DOHH2 (cell line): ENCODE data around the gene MBP.

Source experiments
- H3F3A ChIP-seq: fragments of 200-600 bp; sonication (generic), shearing (Covaris generic); 2 replicates; pipeline ENCODE4 v1.6.0; 2016; ENCODE audit warnings: antibody characterized with exemption, mild to moderate bottlenecking; ENCODE audit not compliant: control insufficient read depth, insufficient read depth
- H3K27ac ChIP-seq: fragments of 200-600 bp; sonication (generic); 2 replicates; pipeline ENCODE4 v1.5.1; 2014; ENCODE audit warnings: low read depth, mild to moderate bottlenecking, low read length, moderate library complexity
- H3K27me3 ChIP-seq: fragments of 200-600 bp; sonication (generic); 2 replicates; pipeline ENCODE4 v1.6.1; 2014; ENCODE audit warnings: mild to moderate bottlenecking, low read length, mixed read lengths; ENCODE audit not compliant: control insufficient read depth
- H3K36me3 ChIP-seq: fragments of 200-600 bp; sonication (generic); 2 replicates; pipeline ENCODE4 v1.6.1; 2014; ENCODE audit warnings: mild to moderate bottlenecking, low read length, moderate library complexity, mixed read lengths; ENCODE audit not compliant: control insufficient read depth
- H3K4me1 ChIP-seq: fragments of 200-600 bp; sonication (generic); 2 replicates; pipeline ENCODE4 v1.6.1; 2014; ENCODE audit warnings: mild to moderate bottlenecking, low read length, mixed read lengths; ENCODE audit not compliant: control insufficient read depth
- H3K4me2 ChIP-seq: fragments of 200-600 bp; sonication (generic); 2 replicates; pipeline ENCODE4 v1.6.0; 2014; ENCODE audit warnings: mild to moderate bottlenecking, low read length, moderate library complexity
- H3K4me3 ChIP-seq: fragments of 200-600 bp; sonication (generic); 2 replicates; pipeline ENCODE4 v1.5.1; 2014; ENCODE audit warnings: mild to moderate bottlenecking, low read length, mixed read lengths
- H3K79me2 ChIP-seq: fragments of 200-600 bp; sonication (generic); 2 replicates; pipeline ENCODE4 v1.6.1; 2014; ENCODE audit warnings: mild to moderate bottlenecking, low read length, mixed read lengths; ENCODE audit not compliant: control insufficient read depth
- H3K9me2 ChIP-seq: fragments of 200-600 bp; sonication (generic); replicated peaks from 2 replicates; pipeline ENCODE4 v1.6.1; 2014; ENCODE audit warnings: mild to moderate bottlenecking, low read length, mixed read lengths; ENCODE audit not compliant: control insufficient read depth
- H3K9me3 ChIP-seq: fragments of 200-600 bp; sonication (generic); 2 replicates; pipeline ENCODE4 v1.6.1; 2014; ENCODE audit warnings: antibody characterized with exemption, low read length, mixed read lengths; ENCODE audit not compliant: control insufficient read depth, insufficient read depth
- H4K20me1 ChIP-seq: fragments of 200-600 bp; sonication (generic); 2 replicates; pipeline ENCODE4 v1.6.0; 2014; ENCODE audit warnings: low read depth, mild to moderate bottlenecking, antibody characterized with exemption, low read length, moderate library complexity; ENCODE audit not compliant: control insufficient read depth, insufficient read depth
- CTCF ChIP-seq: fragments of 200-600 bp; sonication (generic); IDR thresholded peaks from one replicate; pipeline ENCODE4 v1.5.1; 2014; ENCODE audit warnings: antibody characterized with exemption, mild to moderate bottlenecking, low read depth, low read length; ENCODE audit not compliant: poor library complexity, severe bottlenecking
- EZH2phosphoT487 ChIP-seq: fragments of 200-600 bp; sonication (generic); IDR thresholded peaks from 2 replicates; pipeline ENCODE4 v1.6.1; 2017; ENCODE audit warnings: borderline replicate concordance, mild to moderate bottlenecking, antibody characterized with exemption, low read length, moderate library complexity, mixed read lengths

MBP gene

GRCh38 chr18:77124452-77124922 lies 8.1 kb downstream of the MBP start:
- H3K36me3 ChIP-seq: peaks cover 21% of the 10 kb centered on the region
- peak overlapping the region; percentile 67 for H3K4me3 ChIP-seq
- H3K27ac ChIP-seq: peak overlapping the region; percentile 74
- H3K9me2 ChIP-seq: no peaks in the 10 kb centered on the region
- no peaks in the 10 kb centered on the region for H3K9me3 ChIP-seq
- H4K20me1 ChIP-seq: peaks cover 10% of the 10 kb centered on the region; the same call in 1 of the 2 replicates
- peaks cover 34% of the 10 kb centered on the region for H3F3A ChIP-seq
- TF ChIP-seq CTCF (no peak), EZH2phosphoT487 (no peak)
- H3K79me2 ChIP-seq: peaks cover 98% of the 10 kb centered on the region
- peak overlapping the region; percentile 86 for H3K4me2 ChIP-seq
- H3K27me3 ChIP-seq: no peaks in the 10 kb centered on the region
- peaks cover 85% of the 10 kb centered on the region for H3K4me1 ChIP-seq

GRCh38 chr18:77123320-77124231 lies 9.0 kb downstream of the MBP start:
- no peaks in the 10 kb centered on the region for H3K9me3 ChIP-seq
- peak overlapping the region; percentile 86 for H3K4me2 ChIP-seq
- H3K36me3 ChIP-seq: peaks cover 12% of the 10 kb centered on the region
- H3K9me2 ChIP-seq: no peaks in the 10 kb centered on the region
- peaks cover 98% of the 10 kb centered on the region for H3K79me2 ChIP-seq
- peaks cover 34% of the 10 kb centered on the region for H3F3A ChIP-seq
- H3K4me3 ChIP-seq: peak overlapping the region; percentile 67
- no peaks in the 10 kb centered on the region for H3K27me3 ChIP-seq
- TF ChIP-seq CTCF: no peak
- no peak for TF ChIP-seq EZH2phosphoT487
- peaks cover 76% of the 10 kb centered on the region for H3K4me1 ChIP-seq
- peak overlapping the region; percentile 74 for H3K27ac ChIP-seq
- peaks cover 10% of the 10 kb centered on the region; the same call in 1 of the 2 replicates for H4K20me1 ChIP-seq

DNA sequence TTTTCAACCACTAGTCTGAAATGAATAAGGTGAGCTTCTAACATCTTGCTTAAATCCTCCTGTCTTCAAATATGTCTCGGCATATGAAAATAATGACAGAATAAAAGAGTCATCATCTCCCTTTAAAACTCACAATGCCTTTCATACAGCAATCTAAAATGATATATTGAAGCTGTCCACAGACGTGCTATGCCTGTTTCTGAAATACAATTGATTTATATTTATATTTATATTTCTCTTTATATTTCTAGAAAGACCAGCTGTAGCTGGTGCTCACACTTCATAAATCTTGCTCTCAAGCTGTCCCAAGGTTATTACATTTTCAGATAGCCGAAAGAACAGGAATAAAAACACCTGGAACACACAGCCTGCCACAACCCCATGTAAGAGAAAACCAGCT lies 11.1 kb downstream of the MBP start:
- Histone ChIP-seq H3K9me3 (no peaks in the 10 kb centered on the region), H3K4me1 (peaks cover 55% of the 10 kb centered on the region), H4K20me1 (peaks cover 10% of the 10 kb centered on the region; the same call in 1 of the 2 replicates), H3K4me3 (no peak overlapping the region), H3K4me2 (no peak overlapping the region), H3K27ac (no peak overlapping the region), H3F3A (peaks cover 25% of the 10 kb centered on the region), H3K9me2 (no peaks in the 10 kb centered on the region), H3K79me2 (peaks cover 88% of the 10 kb centered on the region), H3K36me3 (peaks cover 8% of the 10 kb centered on the region; the same call in 1 of the 2 replicates), H3K27me3 (no peaks in the 10 kb centered on the region)
- TF ChIP-seq CTCF: no peak
